T-helper 9 cell (primary cell): ENCODE measurements around the gene COL8A2.
A peak's percentile ranks its signal among the peaks of the same experiment; 100 is the strongest.

Experiments
- DNase-seq: peaks from one replicate; pipeline ENCODE4 v3.0.0-alpha.2; 2020

Gene COL8A2

GRCh38 chr1:36157115-36157903 is 32.3 kb upstream of the COL8A2 start:
- no peak for DNase-seq

- DNase-seq, result peak; percentile 53
Measured at GRCh38 chr1:36156329-36157114, 31.5 kb upstream of the COL8A2 start.

GRCh38 chr1:36155408-36156328 is 30.6 kb upstream of the COL8A2 start, which contains the start of gene MAP7D1:
Gene MAP7D1, plus strand, starts transcription at chr1:36156160. Its CDS starts 258 bp downstream, at chr1:36156418.
- peak; percentile 83 for DNase-seq

- DNase-seq, result no peak
Measured at GRCh38 chr1:36154765-36155407, 29.9 kb upstream of the COL8A2 start.

GRCh38 chr1:36154335-36154734 is 29.3 kb upstream of the COL8A2 start:
- DNase-seq, result no peak

GRCh38 chr1:36153476-36153875 is 28.5 kb upstream of the COL8A2 start:
- DNase-seq, result no peak

- peak; percentile 49 for DNase-seq
Measured at GRCh38 chr1:36151845-36152203, 26.8 kb upstream of the COL8A2 start.

GRCh38 chr1:36151134-36151844 is 26.3 kb upstream of the COL8A2 start:
- no peak for DNase-seq

GRCh38 chr1:36150296-36151133 is 25.5 kb upstream of the COL8A2 start:
- peak; percentile 65 for DNase-seq

- DNase-seq, result no peak
Measured at GRCh38 chr1:36149973-36150295, 24.9 kb upstream of the COL8A2 start.

- DNase-seq, result peak; percentile 99
Measured at GRCh38 chr1:36149237-36149972, 24.4 kb upstream of the COL8A2 start, which contains the start of gene TRAPPC3. Gene TRAPPC3, minus strand, starts transcription at chr1:36149486. Its CDS starts 108 bp downstream, at chr1:36149378.

- DNase-seq, result no peak
Measured at GRCh38 chr1:36148821-36149236, 23.8 kb upstream of the COL8A2 start.

- DNase-seq, result no peak
Measured at GRCh38 chr1:36144413-36144812, 19.4 kb upstream of the COL8A2 start.

- no peak for DNase-seq
Measured at GRCh38 chr1:36143424-36143823, 18.4 kb upstream of the COL8A2 start.

- DNase-seq, result no peak
Measured at GRCh38 chr1:36142121-36142520, 17.1 kb upstream of the COL8A2 start.

GRCh38 chr1:36139521-36139920 is 14.5 kb upstream of the COL8A2 start:
- no peak for DNase-seq

GRCh38 chr1:36137776-36138175 is 12.8 kb upstream of the COL8A2 start:
- no peak for DNase-seq

GRCh38 chr1:36137226-36137625 is 12.2 kb upstream of the COL8A2 start:
- DNase-seq, result no peak

GRCh38 chr1:36136535-36136934 is 11.5 kb upstream of the COL8A2 start:
- DNase-seq, result no peak

GRCh38 chr1:36135796-36136195 is 10.8 kb upstream of the COL8A2 start:
- DNase-seq, result no peak
